ENCODE results near the gene CENPE.

The CENPE gene

DNA sequence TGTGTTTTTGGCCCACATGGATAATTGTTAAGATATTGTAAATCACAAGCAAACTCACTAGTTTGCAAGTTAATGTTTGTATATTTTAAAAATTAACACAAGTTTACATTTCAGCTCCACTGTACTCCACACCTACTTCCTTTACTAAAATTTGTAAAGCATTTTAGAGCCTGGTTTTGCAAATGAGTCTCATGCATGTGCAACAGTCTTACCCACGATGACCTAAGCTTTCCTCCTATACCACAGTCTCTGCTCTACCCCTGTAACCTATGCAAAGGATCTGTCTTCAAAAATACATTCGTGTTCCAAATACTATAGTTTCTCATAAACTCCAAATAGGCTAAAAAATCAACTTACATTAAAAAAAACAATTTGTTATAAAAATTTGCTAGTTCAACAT, 108.7 kb downstream of the CENPE start:
- Histone ChIP-seq H3K79me2 (ENCODE audit: insufficient read depth, low read depth) (no peaks in the 10 kb centered on the region), H3K27me3 (ENCODE audit: insufficient read depth, low read depth) (no peaks in the 10 kb centered on the region), H3K9ac (no peak overlapping the region), H3K36me3 (ENCODE audit: insufficient read depth) (no peaks in the 10 kb centered on the region), H3K4me1 (ENCODE audit: low read depth, poor library complexity, severe bottlenecking) (peaks cover 22% of the 10 kb centered on the region), H4K20me1 (ENCODE audit: insufficient read depth) (no peaks in the 10 kb centered on the region), H3K27ac (no peak overlapping the region), H2AFZ (ENCODE audit: low read depth) (no peak overlapping the region), H3K4me3 (IDR thresholded peaks at IDR 0.05; ENCODE audit: insufficient read depth, low read depth, low read length) (no peak overlapping the region), H3K4me2 (no peak overlapping the region)
- no peak for TF ChIP-seq CTCF (conservative IDR thresholded peaks at IDR 0.05; ENCODE audit: low read depth, low read length)

DNA sequence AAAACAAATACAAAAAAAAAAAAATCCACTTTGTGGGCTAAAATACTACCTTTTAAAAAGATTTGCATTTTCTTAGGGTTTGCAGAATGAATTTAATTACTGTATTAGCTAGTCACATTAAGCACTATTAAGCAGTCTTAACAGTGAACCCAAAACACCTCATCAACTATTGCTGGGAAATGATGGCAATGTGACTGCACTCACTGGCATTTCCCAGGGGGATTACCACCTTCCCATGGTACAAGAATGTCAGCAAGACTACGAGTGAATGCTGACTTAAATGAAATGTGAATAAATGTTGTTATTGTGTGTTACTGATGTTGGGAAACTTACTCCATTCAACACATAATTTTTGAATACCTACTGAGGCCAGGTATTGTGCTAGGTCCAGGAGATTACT, 111.6 kb downstream of the CENPE start:
- Histone ChIP-seq H3K27ac (no peak overlapping the region), H3K4me2 (no peak overlapping the region), H3K4me1 (ENCODE audit: low read depth, poor library complexity, severe bottlenecking) (peaks cover 6% of the 10 kb centered on the region), H3K27me3 (ENCODE audit: insufficient read depth, low read depth) (no peaks in the 10 kb centered on the region), H3K36me3 (ENCODE audit: insufficient read depth) (no peaks in the 10 kb centered on the region), H3K9ac (no peak overlapping the region), H4K20me1 (ENCODE audit: insufficient read depth) (no peaks in the 10 kb centered on the region), H3K4me3 (IDR thresholded peaks at IDR 0.05; ENCODE audit: insufficient read depth, low read depth, low read length) (no peak overlapping the region), H2AFZ (ENCODE audit: low read depth) (no peak overlapping the region), H3K79me2 (ENCODE audit: insufficient read depth, low read depth) (no peaks in the 10 kb centered on the region)
- TF ChIP-seq CTCF (conservative IDR thresholded peaks at IDR 0.05; ENCODE audit: low read depth, low read length): no peak

DNA sequence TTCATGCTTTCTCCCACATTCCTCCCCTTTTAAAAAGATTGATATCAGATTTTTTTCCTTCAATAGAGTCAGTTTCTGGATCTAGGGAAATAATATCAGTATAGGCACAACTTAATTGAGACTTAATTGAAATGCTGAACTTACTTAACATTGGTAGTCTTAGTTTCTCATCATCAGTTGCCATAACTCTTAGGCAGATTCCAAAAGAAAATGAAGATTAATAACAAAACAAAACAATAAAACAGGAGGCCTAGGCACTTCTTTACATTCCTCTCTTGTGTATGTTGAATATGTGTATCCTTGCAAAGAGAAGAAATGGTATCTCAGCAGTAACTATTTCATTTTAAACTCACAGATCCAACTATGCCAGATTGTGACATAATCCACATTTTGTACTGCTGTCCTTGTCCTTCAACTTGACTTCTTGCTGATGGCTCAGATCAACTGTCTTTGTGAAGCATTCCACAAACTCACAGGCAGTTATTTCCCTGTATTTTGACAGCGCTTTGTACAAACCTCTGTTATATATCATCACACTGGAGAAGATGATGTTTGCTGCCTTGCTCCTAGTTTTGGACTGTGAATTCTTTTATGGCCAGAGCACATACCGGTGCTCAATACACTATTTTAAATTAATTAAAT, 112.5 kb downstream of the CENPE start:
- Histone ChIP-seq H3K4me2 (no peak overlapping the region), H3K79me2 (ENCODE audit: insufficient read depth, low read depth) (no peaks in the 10 kb centered on the region), H3K27ac (no peak overlapping the region), H3K9ac (no peak overlapping the region), H2AFZ (ENCODE audit: low read depth) (no peak overlapping the region), H3K4me1 (ENCODE audit: low read depth, poor library complexity, severe bottlenecking) (no peaks in the 10 kb centered on the region), H3K36me3 (ENCODE audit: insufficient read depth) (no peaks in the 10 kb centered on the region), H3K4me3 (IDR thresholded peaks at IDR 0.05; ENCODE audit: insufficient read depth, low read depth, low read length) (no peak overlapping the region), H3K27me3 (ENCODE audit: insufficient read depth, low read depth) (no peaks in the 10 kb centered on the region), H4K20me1 (ENCODE audit: insufficient read depth) (no peaks in the 10 kb centered on the region)
- no peak for TF ChIP-seq CTCF (conservative IDR thresholded peaks at IDR 0.05; ENCODE audit: low read depth, low read length)

DNA sequence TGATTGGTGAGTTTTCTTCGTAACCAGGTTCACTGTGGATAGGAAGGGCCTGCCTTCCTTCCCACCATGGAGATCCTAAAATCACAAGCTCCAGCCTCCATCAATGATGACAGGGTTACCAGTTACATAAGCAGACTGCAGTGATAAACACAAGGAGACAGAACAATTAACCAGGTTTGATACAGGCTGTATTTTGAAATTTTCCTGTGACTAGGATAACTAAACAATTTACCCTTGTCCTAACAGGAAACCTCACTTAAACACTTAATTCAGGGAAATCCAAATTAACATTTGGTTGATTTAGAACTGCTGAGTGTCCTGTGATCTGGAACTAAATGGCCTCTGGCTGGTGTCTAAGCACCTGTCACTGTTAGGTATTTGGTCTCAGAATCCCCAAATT, 118.5 kb downstream of the CENPE start:
- no peaks in the 10 kb centered on the region for H4K20me1 ChIP-seq (ENCODE audit: insufficient read depth)
- H3K4me2 ChIP-seq: no peak overlapping the region
- peaks cover 16% of the 10 kb centered on the region for H3K4me1 ChIP-seq (ENCODE audit: low read depth, poor library complexity, severe bottlenecking)
- no peak overlapping the region for H3K27ac ChIP-seq
- no peaks in the 10 kb centered on the region for H3K27me3 ChIP-seq (ENCODE audit: insufficient read depth, low read depth)
- H3K4me3 ChIP-seq (IDR thresholded peaks at IDR 0.05; ENCODE audit: insufficient read depth, low read depth, low read length): no peak overlapping the region
- no peak overlapping the region for H3K9ac ChIP-seq
- no peak for TF ChIP-seq CTCF (conservative IDR thresholded peaks at IDR 0.05; ENCODE audit: low read depth, low read length)
- no peak overlapping the region for H2AFZ ChIP-seq (ENCODE audit: low read depth)
- no peaks in the 10 kb centered on the region for H3K36me3 ChIP-seq (ENCODE audit: insufficient read depth)
- peaks cover 11% of the 10 kb centered on the region for H3K79me2 ChIP-seq (ENCODE audit: insufficient read depth, low read depth)

Data from KMS-11 (cell line).